ENCODE results near the gene ARHGDIB.

Gene ARHGDIB

GRCh38 chr12:14900521-14901227 is 60.7 kb downstream of the ARHGDIB start:
- TF ChIP-seq CTCF (IDR thresholded peaks at IDR 0.05; ENCODE audit: extremely low read depth, missing control alignments): no peak
- no peak for DNase-seq (ENCODE audit: low spot score)

- no peak for DNase-seq (ENCODE audit: low spot score)
- no peak for TF ChIP-seq CTCF (IDR thresholded peaks at IDR 0.05; ENCODE audit: extremely low read depth, missing control alignments)
Observed at GRCh38 chr12:14896521-14897169, 64.8 kb downstream of the ARHGDIB start.

- no peak for TF ChIP-seq CTCF (IDR thresholded peaks at IDR 0.05; ENCODE audit: extremely low read depth, missing control alignments)
- DNase-seq (ENCODE audit: low spot score): no peak
Observed at GRCh38 chr12:14893506-14894250, 67.7 kb downstream of the ARHGDIB start.

GRCh38 chr12:14892726-14893505 is 68.5 kb downstream of the ARHGDIB start:
- TF ChIP-seq CTCF (IDR thresholded peaks at IDR 0.05; ENCODE audit: extremely low read depth, missing control alignments): no peak
- DNase-seq (ENCODE audit: low spot score): no peak
